ENCODE results near the gene MEF2B.

The MEF2B gene

GRCh38 chr19:19207637-19208572, 37.8 kb upstream of the MEF2B start:
- 82 to 100% methylated on average over 2 of the region's 8 CpGs for WGBS, 2 experiments (ENCODE audit: insufficient coverage in 2 of 2)
- Histone ChIP-seq H3K27ac (ENCODE audit: low read depth, low read length, severe bottlenecking) (no peak overlapping the region), H3K9me3 (ENCODE audit: control insufficient read depth, low read length) (no peaks in the 10 kb centered on the region), H3K4me3 (ENCODE audit: extremely low read depth, insufficient read depth, low read length, poor library complexity, severe bottlenecking) (no peak overlapping the region), H3K4me1 (ENCODE audit: control insufficient read depth, insufficient read depth, low read length, poor library complexity, severe bottlenecking) (no peaks in the 10 kb centered on the region), H3K36me3 (ENCODE audit: control insufficient read depth, insufficient read depth, low read length) (no peaks in the 10 kb centered on the region)

- H3K36me3 ChIP-seq (ENCODE audit: control insufficient read depth, insufficient read depth, low read length): peaks cover 7% of the 10 kb centered on the region
- no peaks in the 10 kb centered on the region for H3K9me3 ChIP-seq (ENCODE audit: control insufficient read depth, low read length)
- H3K4me1 ChIP-seq (ENCODE audit: control insufficient read depth, insufficient read depth, low read length, poor library complexity, severe bottlenecking): no peaks in the 10 kb centered on the region
- H3K4me3 ChIP-seq (ENCODE audit: extremely low read depth, insufficient read depth, low read length, poor library complexity, severe bottlenecking): no peak overlapping the region
- no peak overlapping the region for H3K27ac ChIP-seq (ENCODE audit: low read depth, low read length, severe bottlenecking)
- WGBS, 2 experiments (ENCODE audit: insufficient coverage in 2 of 2): 66 to 74% methylated on average over 3 to 5 of the region's 5 CpGs
These were observed 36.9 kb upstream of the MEF2B start for GRCh38 chr19:19206938-19207337.

GRCh38 chr19:19205416-19206410, 35.6 kb upstream of the MEF2B start:
- Histone ChIP-seq H3K4me1 (ENCODE audit: control insufficient read depth, insufficient read depth, low read length, poor library complexity, severe bottlenecking) (no peaks in the 10 kb centered on the region), H3K9me3 (ENCODE audit: control insufficient read depth, low read length) (no peaks in the 10 kb centered on the region), H3K27ac (ENCODE audit: low read depth, low read length, severe bottlenecking) (no peak overlapping the region), H3K4me3 (ENCODE audit: extremely low read depth, insufficient read depth, low read length, poor library complexity, severe bottlenecking) (no peak overlapping the region), H3K36me3 (ENCODE audit: control insufficient read depth, insufficient read depth, low read length) (peaks cover 19% of the 10 kb centered on the region)
- WGBS, 2 experiments (ENCODE audit: insufficient coverage in 2 of 2): 60 to 70% methylated on average over 12 to 13 of the region's 14 CpGs

GRCh38 chr19:19204181-19204580, 34.1 kb upstream of the MEF2B start:
- WGBS, 2 experiments (ENCODE audit: insufficient coverage in 2 of 2): 57 to 65% methylated on average over 7 to 12 of the region's 13 CpGs
- no peaks in the 10 kb centered on the region for H3K9me3 ChIP-seq (ENCODE audit: control insufficient read depth, low read length)

GRCh38 chr19:19203012-19203856, 33.2 kb upstream of the MEF2B start, which contains the start of gene NR2C2AP:
Gene NR2C2AP (minus strand): TSS chr19:19203414. CDS start chr19:19203060, 354 bp downstream.
- Histone ChIP-seq H3K9me3 (ENCODE audit: control insufficient read depth, low read length) (no peaks in the 10 kb centered on the region), H3K4me3 (ENCODE audit: extremely low read depth, insufficient read depth, low read length, poor library complexity, severe bottlenecking) (peak within 1 kb of the TSS; percentile 50), H3K27ac (ENCODE audit: low read depth, low read length, severe bottlenecking) (peak within 1 kb of the TSS; percentile 26), H3K36me3 (ENCODE audit: control insufficient read depth, insufficient read depth, low read length) (peaks cover 34% of the 10 kb centered on the region), H3K4me1 (ENCODE audit: control insufficient read depth, insufficient read depth, low read length, poor library complexity, severe bottlenecking) (no peaks in the 10 kb centered on the region)
- WGBS, 2 experiments (ENCODE audit: insufficient coverage in 2 of 2): 12 to 13% methylated on average over 41 to 56 of the region's 60 CpGs

More at GRCh38 chr19:19204181-19204580, 34.1 kb upstream of the MEF2B start:
- no peaks in the 10 kb centered on the region for H3K4me1 ChIP-seq (ENCODE audit: control insufficient read depth, insufficient read depth, low read length, poor library complexity, severe bottlenecking)
- no peak overlapping the region for H3K27ac ChIP-seq (ENCODE audit: low read depth, low read length, severe bottlenecking)
- peaks cover 27% of the 10 kb centered on the region for H3K36me3 ChIP-seq (ENCODE audit: control insufficient read depth, insufficient read depth, low read length)
- no peak overlapping the region for H3K4me3 ChIP-seq (ENCODE audit: extremely low read depth, insufficient read depth, low read length, poor library complexity, severe bottlenecking)

GRCh38 chr19:19202707-19203011, 32.6 kb upstream of the MEF2B start:
- H3K27ac ChIP-seq (ENCODE audit: low read depth, low read length, severe bottlenecking): peak overlapping the region; percentile 26
- no peaks in the 10 kb centered on the region for H3K4me1 ChIP-seq (ENCODE audit: control insufficient read depth, insufficient read depth, low read length, poor library complexity, severe bottlenecking)
- H3K36me3 ChIP-seq (ENCODE audit: control insufficient read depth, insufficient read depth, low read length): peaks cover 39% of the 10 kb centered on the region
- H3K4me3 ChIP-seq (ENCODE audit: extremely low read depth, insufficient read depth, low read length, poor library complexity, severe bottlenecking): peak overlapping the region; percentile 50
- WGBS, 2 experiments (ENCODE audit: insufficient coverage in 2 of 2): 33 to 35% methylated on average over 11 of the region's 11 CpGs
- H3K9me3 ChIP-seq (ENCODE audit: control insufficient read depth, low read length): no peaks in the 10 kb centered on the region

GRCh38 chr19:19201697-19202630, 31.9 kb upstream of the MEF2B start:
- Histone ChIP-seq H3K9me3 (ENCODE audit: control insufficient read depth, low read length) (no peaks in the 10 kb centered on the region), H3K27ac (ENCODE audit: low read depth, low read length, severe bottlenecking) (no peak overlapping the region), H3K4me1 (ENCODE audit: control insufficient read depth, insufficient read depth, low read length, poor library complexity, severe bottlenecking) (no peaks in the 10 kb centered on the region), H3K4me3 (ENCODE audit: extremely low read depth, insufficient read depth, low read length, poor library complexity, severe bottlenecking) (peak overlapping the region; percentile 50), H3K36me3 (ENCODE audit: control insufficient read depth, insufficient read depth, low read length) (peaks cover 46% of the 10 kb centered on the region)
- 91 to 92% methylated on average over 13 to 14 of the region's 19 CpGs for whole genome bisulfite sequencing, 2 experiments (ENCODE audit: insufficient coverage in 2 of 2)

GRCh38 chr19:19193926-19194325, 23.9 kb upstream of the MEF2B start:
- Histone ChIP-seq H3K4me3 (ENCODE audit: extremely low read depth, insufficient read depth, low read length, poor library complexity, severe bottlenecking) (no peak overlapping the region), H3K27ac (ENCODE audit: low read depth, low read length, severe bottlenecking) (no peak overlapping the region)

GRCh38 chr19:19192910-19193423, 22.9 kb upstream of the MEF2B start:
- H3K27ac ChIP-seq (ENCODE audit: low read depth, low read length, severe bottlenecking): no peak overlapping the region
- H3K9me3 ChIP-seq (ENCODE audit: control insufficient read depth, low read length): no peaks in the 10 kb centered on the region
- peak overlapping the region; percentile 86 for H3K4me3 ChIP-seq (ENCODE audit: extremely low read depth, insufficient read depth, low read length, poor library complexity, severe bottlenecking)
- peaks cover 6% of the 10 kb centered on the region for H3K4me1 ChIP-seq (ENCODE audit: control insufficient read depth, insufficient read depth, low read length, poor library complexity, severe bottlenecking)
- H3K36me3 ChIP-seq (ENCODE audit: control insufficient read depth, insufficient read depth, low read length): peaks cover 40% of the 10 kb centered on the region
- WGBS, 2 experiments (ENCODE audit: insufficient coverage in 2 of 2): 12 to 13% methylated on average over 15 to 22 of the region's 22 CpGs

More at GRCh38 chr19:19193926-19194325, 23.9 kb upstream of the MEF2B start:
- Histone ChIP-seq H3K36me3 (ENCODE audit: control insufficient read depth, insufficient read depth, low read length) (peaks cover 48% of the 10 kb centered on the region), H3K4me1 (ENCODE audit: control insufficient read depth, insufficient read depth, low read length, poor library complexity, severe bottlenecking) (peaks cover 6% of the 10 kb centered on the region), H3K9me3 (ENCODE audit: control insufficient read depth, low read length) (no peaks in the 10 kb centered on the region)
- 93 to 100% methylated on average over 3 to 4 of the region's 5 CpGs for WGBS, 2 experiments (ENCODE audit: insufficient coverage in 2 of 2)

All from mesodermal cell (in vitro differentiated cells).